Panc1 (cell line): ENCODE results near the gene KIF1C. TPM values are rescaled to one million over a fixed set of nuclear protein-coding genes. Genes with fewer than 3 reads are reported as not detected.

Source experiments
- microRNA-seq: library from miRNA; unstranded; fragments of <30 nt; microRNA quantifications from one replicate; pipeline ENCODE4 v1.1.0, GENCODE V29; 2020; ENCODE audit not compliant: unreplicated experiment
- total RNA-seq: library from RNA; stranded (reverse); gene quantifications from one replicate; pipeline ENCODE4 v1.2.1, GENCODE V29; 2021; ENCODE audit not compliant: unreplicated experiment

KIF1C gene
- total RNA-seq, 1 experiment from 2014 or later, result 117 TPM

Small RNA genes within 50 kb of the gene (microRNA-seq; reads per million reads assigned to microRNA genes)
- gene MIR6864, result not detected
- not detected for gene MIR6865

Other genes with a start within 250 kb of the KIF1C start
- not detected for gene TM4SF5, start 226.1 kb upstream of the KIF1C start, total RNA-seq
- gene VMO1, start 211.6 kb upstream of the KIF1C start, total RNA-seq, result 0.49 TPM
- not detected for gene GLTPD2, start 209.0 kb upstream of the KIF1C start, total RNA-seq
- gene PSMB6, start 201.8 kb upstream of the KIF1C start, total RNA-seq, result 156 TPM
- 40.2 TPM for gene PLD2, start 190.8 kb upstream of the KIF1C start, total RNA-seq
- 78.2 TPM for gene MINK1, start 164.6 kb upstream of the KIF1C start, total RNA-seq
- gene C17orf107, start 98.4 kb upstream of the KIF1C start, total RNA-seq, result 2.4 TPM
- gene CHRNE, start 94.9 kb upstream of the KIF1C start, total RNA-seq, result 0.13 TPM
- gene GP1BA, start 65.7 kb upstream of the KIF1C start, total RNA-seq, result 0.15 TPM
- 65.9 TPM for gene SLC25A11, start 57.9 kb upstream of the KIF1C start, total RNA-seq
- 95.8 TPM for gene RNF167, start 57.7 kb upstream of the KIF1C start, total RNA-seq
- gene PFN1, start 49.4 kb upstream of the KIF1C start, total RNA-seq, result 1,074 TPM
- 23.4 TPM for gene ENO3, start 46.8 kb upstream of the KIF1C start, total RNA-seq
- 43.4 TPM for gene SPAG7, start 30.1 kb upstream of the KIF1C start, total RNA-seq
- 22.7 TPM for gene CAMTA2, start 10.3 kb upstream of the KIF1C start, total RNA-seq
- gene INCA1, start 428 bp upstream of the KIF1C start, total RNA-seq, result 1.7 TPM
- 0.54 TPM for gene SLC52A1, start 37.5 kb downstream of the KIF1C start, total RNA-seq
- not detected for gene ZFP3, start 80.5 kb downstream of the KIF1C start, total RNA-seq
- 8.7 TPM for gene ZNF232, start 113.9 kb downstream of the KIF1C start, total RNA-seq
- gene USP6, start 118.1 kb downstream of the KIF1C start, total RNA-seq, result 0.08 TPM
- gene ZNF594, start 193.9 kb downstream of the KIF1C start, total RNA-seq, result 5.6 TPM
- not detected for gene SCIMP, start 236.9 kb downstream of the KIF1C start, total RNA-seq